Left cardiac atrium (tissue), 4 donors: ENCODE measurements around the gene GJA3. TPM values are rescaled to one million over a fixed set of nuclear protein-coding genes. Genes with fewer than 3 reads are reported as not detected.

Source experiments
- ATAC-seq, 2 donors: fragments of 200-7000 bp; cut with Tn5 transposase; one replicate each; pipeline ENCODE4 v1.9.1; 2020; ENCODE audit warnings: mild to moderate bottlenecking in 2 of 2, moderate library complexity in 2 of 2
- DNase-seq: peaks from one replicate; pipeline ENCODE4 v3.0.0-alpha.2; 2020
- intact Hi-C, 2 donors: fragments of 100-400 bp; cut with DNase I; formaldehyde crosslinking; loops; one replicate each; pipeline versions ENCODE4 v1.14.1 to v1.15.1; 2022 to 2023
- long read RNA-seq: library from polyadenylated mRNA; unstranded; transcript quantifications from one replicate; pipeline ENCODE4 v2.0.0, GENCODE V29; 2021
- total RNA-seq, 2 donors: library from RNA; stranded (reverse); fragmentation: NEBNext Ultra II Directional; extraction: Animal tissue kit (Norgen Biotek cat#: 25700); gene quantifications; one replicate each; pipeline ENCODE4 v1.2.1, GENCODE V29; 2021
- donor health status: DM: no; HTN: yes; CAD: no.
- donor health status: DM: no; HTN: yes; CAD: no; lungs with severe emphysema.
- donor health status: DM: yes; HTN: yes; CAD: no.
- donor health status: Dilated cardiomyopathy.

The GJA3 gene
- 1 to 10 TPM; 6.2 to 8.0 TPM for total RNA-seq
- long read RNA-seq, full-length matches to known transcripts, result 1 of 3 reads
- long read RNA-seq, partial matches to known transcripts, result 0 of 3 reads
- long read RNA-seq, other reads (novel, unspliced or antisense), result 2 of 3 reads

DNA sequence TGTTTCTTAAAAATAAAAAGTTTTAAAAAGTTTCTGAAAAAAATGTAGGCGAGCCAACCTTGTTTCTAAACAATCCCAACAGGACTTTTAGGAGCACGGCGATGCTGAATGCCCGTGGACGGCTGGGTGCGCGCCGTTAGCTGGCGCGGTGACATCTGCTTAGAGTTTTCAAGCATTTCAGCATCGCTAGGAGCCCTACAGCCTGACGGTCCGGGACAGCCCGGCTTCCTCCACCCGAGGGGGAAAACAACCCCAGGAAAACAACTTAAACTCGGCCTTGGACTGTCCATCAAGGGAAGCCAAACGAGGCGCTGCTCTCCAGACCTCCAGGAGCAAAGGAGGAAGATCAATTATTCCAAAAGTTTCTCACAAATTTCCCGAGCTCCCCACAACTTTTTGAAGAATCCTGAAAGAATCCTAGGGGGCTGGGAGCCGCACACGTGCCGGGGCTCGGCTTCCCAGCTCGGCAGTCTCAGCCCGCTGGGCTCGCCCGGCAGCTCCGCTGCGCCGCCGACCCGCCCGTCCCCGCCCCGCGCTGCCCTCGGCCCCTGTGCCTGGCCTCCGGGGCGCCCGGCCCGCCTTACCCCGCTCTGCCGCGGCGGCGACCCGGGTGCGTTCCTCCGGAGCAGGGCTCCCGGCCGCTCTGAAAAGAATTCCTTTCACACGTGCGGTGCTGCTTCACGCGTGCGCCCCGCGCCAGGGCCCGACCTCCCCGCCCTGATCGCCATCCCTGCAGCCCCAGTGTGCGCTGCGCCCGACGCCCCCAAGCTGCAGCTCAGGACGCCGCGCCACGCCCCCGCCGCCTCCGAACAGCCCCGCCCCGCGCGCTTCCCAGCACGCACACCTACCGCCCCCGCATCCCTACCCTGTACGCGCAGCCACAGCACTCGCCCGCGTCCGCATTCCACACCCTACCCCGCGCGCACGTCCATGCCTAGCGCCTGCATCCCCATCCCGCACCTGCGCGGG lies at the start of gene GJA3:
Gene GJA3 (minus strand): TSS at position 747 of the 969 bp plus-strand sequence. CDS start 17,764 bp downstream, outside the sequence.
- intact Hi-C loops, result loop anchor here (2.0 to 10.0 kb wide), 4 partner anchors 34 to 128 kb away; no protein-coding TSS in a partner anchor
- DNase-seq, result peak; percentile 52
- ATAC-seq, result peak; percentile 83 to 88

GRCh38 chr13:20209948-20210347 lies 49.1 kb upstream of the GJA3 start:
- intact Hi-C loops, result no loop called here
- DNase-seq, result no peak
- no peak for ATAC-seq

GRCh38 chr13:20206698-20207235 lies 45.9 kb upstream of the GJA3 start:
- intact Hi-C loops, result no loop called here
- ATAC-seq, result no peak
- no peak for DNase-seq

- no peak for DNase-seq
- intact Hi-C loops, result no loop called here
Measured at GRCh38 chr13:20206065-20206697, 45.3 kb upstream of the GJA3 start.

GRCh38 chr13:20198781-20199180 lies 37.9 kb upstream of the GJA3 start:
- intact Hi-C loops, result loop anchor here in 1 of 2 donors (10.0 kb wide), 1 partner anchor 726 kb away; no protein-coding TSS in a partner anchor
- ATAC-seq, result no peak
- DNase-seq, result no peak

More at GRCh38 chr13:20206065-20206697, 45.3 kb upstream of the GJA3 start:
- no peak for ATAC-seq

DNA sequence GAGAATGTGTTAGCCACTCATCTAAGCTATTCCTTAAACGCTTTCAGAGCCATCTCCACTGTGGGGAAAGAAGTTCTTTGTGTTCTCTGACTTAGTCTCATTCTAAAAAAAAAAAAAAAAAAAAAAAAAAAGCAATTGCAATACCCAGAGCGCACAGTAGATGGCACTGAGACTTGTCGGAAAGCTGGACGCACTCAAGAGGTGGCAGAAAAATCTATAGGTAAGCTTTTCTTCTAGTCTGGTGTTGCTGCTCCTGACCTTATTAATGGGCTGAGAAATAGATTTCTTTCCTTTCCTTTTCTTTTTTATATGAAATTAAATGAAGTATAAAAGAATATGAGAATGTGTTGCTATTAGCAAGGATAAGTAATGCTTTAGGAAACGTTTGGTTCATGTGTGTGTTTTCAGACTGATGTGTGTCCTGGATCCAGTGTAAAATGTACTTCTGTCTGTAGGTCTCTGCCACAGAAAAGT lies 36.5 kb upstream of the GJA3 start:
- ATAC-seq, result peak in 1 of 2 donors; percentile 19
- intact Hi-C loops, result loop anchor here (2.0 to 10.0 kb wide), 2 partner anchors 291 to 727 kb away; no protein-coding TSS in a partner anchor
- DNase-seq, result no peak

DNA sequence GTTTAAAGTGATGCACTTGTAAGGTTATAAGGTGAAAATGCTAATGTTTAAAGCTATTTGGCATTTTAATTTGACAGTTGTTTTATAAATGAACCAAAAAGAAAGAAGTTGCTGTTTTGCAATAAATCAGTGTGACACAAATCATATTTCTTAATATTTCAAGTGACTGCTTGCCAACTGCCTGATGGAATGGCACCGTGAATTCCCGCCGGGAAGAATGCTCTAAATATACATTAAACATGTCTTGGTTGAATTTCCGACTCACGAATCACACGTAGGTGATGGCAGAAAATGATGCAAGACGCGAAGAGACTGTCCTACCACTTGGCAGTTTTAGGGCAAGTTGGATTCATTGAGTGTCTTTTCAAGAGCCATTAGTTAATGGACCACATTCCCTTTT lies 34.9 kb upstream of the GJA3 start:
- ATAC-seq (no peak), DNase-seq (no peak)
- intact Hi-C loops, result loop anchor here (2.0 to 10.0 kb wide), 2 partner anchors 293 to 729 kb away; no protein-coding TSS in a partner anchor

GRCh38 chr13:20193907-20194631 lies 33.2 kb upstream of the GJA3 start:
- ATAC-seq, result no peak
- intact Hi-C loops, result loop anchor here in 1 of 2 donors (10.0 kb wide), 1 partner anchor 731 kb away; no protein-coding TSS in a partner anchor
- no peak for DNase-seq

DNA sequence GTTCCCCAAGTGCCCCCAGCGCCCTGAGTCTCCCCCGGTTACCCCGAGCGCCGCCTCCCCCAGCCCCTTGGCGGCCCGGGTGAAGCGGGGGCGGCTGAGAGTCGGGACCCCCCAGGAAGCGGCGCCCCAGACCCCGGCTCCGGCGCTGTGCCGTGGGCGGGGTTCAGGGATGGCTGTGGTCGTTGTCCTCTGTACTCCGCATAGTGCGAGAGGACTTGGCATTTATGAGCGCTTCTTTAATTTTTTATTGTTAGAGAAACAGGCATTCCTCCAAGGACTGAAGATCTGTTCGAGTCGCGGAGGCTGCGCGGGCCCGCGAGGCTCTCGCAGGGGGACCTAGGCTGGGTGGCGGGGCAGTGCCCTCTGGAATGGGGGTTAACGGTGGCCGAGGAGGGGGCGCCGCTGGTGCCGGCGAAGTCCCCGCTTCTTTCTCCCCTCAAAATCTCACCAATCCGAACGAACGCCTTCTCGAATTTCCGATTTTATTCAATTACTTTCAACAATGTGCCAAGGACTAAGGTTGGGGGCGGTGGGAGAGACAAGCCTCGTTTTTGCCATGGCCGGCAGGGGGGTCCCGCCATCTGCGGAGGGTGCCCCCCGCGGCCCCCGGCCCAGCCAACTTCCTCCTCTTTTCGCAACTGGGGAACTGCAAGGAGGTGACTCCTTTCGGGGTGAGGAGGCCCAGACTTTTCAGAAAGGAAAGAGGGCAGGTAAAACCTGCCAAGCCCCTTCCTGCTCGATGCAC lies 32.5 kb upstream of the GJA3 start:
- ATAC-seq (peak; percentile 20 to 21), DNase-seq (no peak)
- intact Hi-C loops, result loop anchor here in 1 of 2 donors (10.0 kb wide), 1 partner anchor 731 kb away; no protein-coding TSS in a partner anchor

- peak; percentile 42 to 63 for ATAC-seq
- no peak for DNase-seq
- intact Hi-C loops, result loop anchor here in 1 of 2 donors (10.0 kb wide), 1 partner anchor 732 kb away; no protein-coding TSS in a partner anchor
Measured at GRCh38 chr13:20192836-20193161, 31.9 kb upstream of the GJA3 start, which contains the start of gene GJB2. Gene GJB2 (minus strand): TSS chr13:20192938. CDS start chr13:20189581, 3,357 bp downstream.

- DNase-seq (no peak), ATAC-seq (peak; percentile 16 to 48)
- intact Hi-C loops, result loop anchor here in 1 of 2 donors (10.0 kb wide), 1 partner anchor 733 kb away; no protein-coding TSS in a partner anchor
Measured at GRCh38 chr13:20192158-20192835, 31.4 kb upstream of the GJA3 start.

DNA sequence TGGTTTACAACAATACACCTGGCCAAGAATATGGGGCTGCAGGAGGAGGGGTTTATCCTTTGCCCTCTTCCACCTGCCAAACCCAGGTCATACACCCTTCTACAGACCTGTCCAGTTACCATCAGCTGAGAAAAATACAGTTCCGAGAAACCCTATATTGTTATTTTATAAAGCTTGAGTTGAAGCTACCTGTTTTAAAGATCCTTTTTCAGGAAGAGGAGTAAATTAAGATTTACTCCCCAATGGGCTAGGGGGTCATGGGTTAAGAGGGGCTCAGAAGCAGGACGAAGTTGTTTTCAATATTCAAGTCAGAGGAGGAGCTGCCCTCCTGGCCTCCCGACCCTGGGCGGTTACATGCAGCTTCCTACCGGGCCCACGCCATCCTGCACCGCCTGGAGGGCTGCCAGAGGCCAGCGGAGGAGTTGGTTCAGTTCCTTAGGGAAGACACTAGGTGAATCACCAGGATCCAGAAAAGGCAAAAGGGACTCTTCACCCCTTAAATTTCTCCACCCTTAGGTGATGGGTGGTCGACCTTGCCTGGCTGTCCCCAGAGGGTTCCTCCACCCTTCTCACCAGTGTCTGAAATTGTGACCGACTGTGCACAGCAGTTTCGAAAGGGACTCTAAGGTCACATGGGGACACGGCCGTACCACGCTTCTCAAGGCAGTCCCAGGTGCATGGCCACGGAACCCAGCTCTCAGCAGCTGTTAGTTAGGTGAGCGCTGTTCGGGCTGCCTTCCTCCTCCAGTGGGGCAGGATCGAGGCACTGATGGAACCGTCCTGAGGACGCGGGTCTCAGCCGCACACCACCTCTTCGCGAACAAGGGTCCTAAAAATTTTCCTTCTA lies 30.7 kb upstream of the GJA3 start:
- DNase-seq (no peak), ATAC-seq (peak in 1 of 2 donors; percentile 16)
- intact Hi-C loops, result loop anchor here in 1 of 2 donors (10.0 kb wide), 1 partner anchor 733 kb away; no protein-coding TSS in a partner anchor

DNA sequence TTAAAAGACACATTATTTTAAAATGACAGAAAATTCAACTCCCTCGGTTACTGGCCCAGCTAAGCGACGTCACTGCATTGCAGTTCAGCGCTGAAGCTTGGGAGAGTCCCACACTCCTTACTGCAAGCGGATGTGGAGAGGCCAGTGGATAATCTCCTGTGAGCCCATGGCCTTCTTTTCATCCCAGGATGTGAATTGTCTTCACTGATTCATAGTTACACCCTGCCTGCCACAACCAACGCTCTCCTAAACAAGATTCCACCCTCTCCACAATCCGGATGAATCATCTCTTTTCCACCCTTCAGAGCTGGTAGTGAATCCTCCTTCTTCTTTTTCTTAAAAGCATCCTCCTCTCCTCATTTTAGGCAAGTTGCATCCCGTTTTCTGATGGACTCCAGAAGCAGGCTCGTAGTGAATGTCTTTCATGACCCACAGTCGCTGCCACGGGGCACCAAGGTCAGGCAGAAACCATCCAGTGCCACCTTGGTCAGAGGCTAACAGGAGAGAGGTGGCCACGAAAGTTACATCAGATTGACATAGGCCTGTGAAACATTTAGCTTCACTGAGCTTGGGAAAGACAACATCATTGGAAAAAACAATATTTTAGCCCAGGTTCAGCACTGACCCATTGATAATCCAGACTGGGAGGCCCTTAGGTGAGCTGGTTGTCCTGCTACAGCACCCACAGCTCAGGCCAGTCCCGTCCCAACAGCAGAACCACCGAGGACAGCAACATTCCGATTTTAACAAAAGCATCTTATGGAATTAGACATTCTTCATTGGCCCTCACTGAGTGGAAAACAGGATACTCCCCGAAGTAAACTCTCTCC lies 29.8 kb upstream of the GJA3 start:
- DNase-seq (no peak), ATAC-seq (no peak)
- intact Hi-C loops, result loop anchor here in 1 of 2 donors (10.0 kb wide), 1 partner anchor 734 kb away; no protein-coding TSS in a partner anchor

- DNase-seq (no peak), ATAC-seq (no peak)
- intact Hi-C loops, result loop anchor here in 1 of 2 donors (10.0 kb wide), 1 partner anchor 735 kb away; no protein-coding TSS in a partner anchor
Measured at GRCh38 chr13:20190076-20190475, 29.2 kb upstream of the GJA3 start.
